H9 (cell line): ENCODE data around the gene HOXA1. TPM values are rescaled to one million over a fixed set of nuclear protein-coding genes. Genes with fewer than 3 reads are reported as not detected.

ENCODE experiments used
- DNase-seq: peaks from one replicate; pipeline ENCODE4 v3.0.0-alpha.2; 2017
- H2AFZ ChIP-seq: one replicate; pipeline ENCODE4 v1.6.1; 2013; ENCODE audit warnings: mild to moderate bottlenecking, low read length, control low read depth, moderate library complexity
- H2AK5ac ChIP-seq: 2 replicates; pipeline ENCODE4 v1.6.1; 2013; ENCODE audit warnings: low read length, control low read depth, mixed read lengths; ENCODE audit not compliant: insufficient read length
- H2BK120ac ChIP-seq: one replicate; pipeline ENCODE4 v1.6.1; 2013; ENCODE audit warnings: low read depth, mild to moderate bottlenecking, low read length, control low read depth, inconsistent platforms; ENCODE audit not compliant: poor library complexity, severe bottlenecking
- H2BK12ac ChIP-seq: 2 replicates; pipeline ENCODE4 v1.6.1; 2013; ENCODE audit warnings: low read length, control low read depth, mixed read lengths, low read depth; ENCODE audit not compliant: insufficient read length
- H2BK15ac ChIP-seq: 2 replicates; pipeline ENCODE4 v1.6.1; 2013; ENCODE audit warnings: low read depth, low read length, control low read depth
- H2BK20ac ChIP-seq: one replicate; pipeline ENCODE4 v1.6.1; 2013; ENCODE audit warnings: low read depth, mild to moderate bottlenecking, low read length, control low read depth, inconsistent platforms; ENCODE audit not compliant: poor library complexity, severe bottlenecking
- H2BK5ac ChIP-seq: 2 replicates; pipeline ENCODE4 v1.6.1; 2013; ENCODE audit warnings: low read length, control low read depth, mixed read lengths; ENCODE audit not compliant: insufficient read length
- H3K14ac ChIP-seq: 2 replicates; pipeline ENCODE4 v1.6.1; 2013; ENCODE audit warnings: low read length, control low read depth; ENCODE audit not compliant: insufficient read depth
- H3K18ac ChIP-seq: 2 replicates; pipeline ENCODE4 v1.6.1; 2013; ENCODE audit warnings: low read depth, mild to moderate bottlenecking, mixed read lengths, low read length, control low read depth; ENCODE audit not compliant: insufficient read length
- H3K23ac ChIP-seq: 2 replicates; pipeline ENCODE4 v1.6.1; 2013; ENCODE audit warnings: low read length, control low read depth, mixed read lengths, low read depth; ENCODE audit not compliant: insufficient read length
- H3K23me2 ChIP-seq: 2 replicates; pipeline ENCODE4 v1.6.1; 2013; ENCODE audit warnings: low read depth, mild to moderate bottlenecking, mixed read lengths, low read length, control low read depth; ENCODE audit not compliant: insufficient read length, poor library complexity, severe bottlenecking
- H3K27ac ChIP-seq: 2 replicates; pipeline ENCODE4 v1.5.1; 2013; ENCODE audit warnings: low read length, control low read depth, mixed read lengths, low read depth; ENCODE audit not compliant: insufficient read length
- H3K27me3 ChIP-seq: 2 replicates; pipeline ENCODE4 v1.6.1; 2013; ENCODE audit warnings: low read length, control low read depth, inconsistent platforms; ENCODE audit not compliant: insufficient read depth
- H3K4ac ChIP-seq: 2 replicates; pipeline ENCODE4 v1.6.1; 2013; ENCODE audit warnings: low read depth, mild to moderate bottlenecking, control low read depth, inconsistent platforms, low read length, moderate library complexity
- H3K4me1 ChIP-seq: 2 replicates; pipeline ENCODE4 v1.6.1; 2013; ENCODE audit warnings: low read length, control low read depth, inconsistent platforms; ENCODE audit not compliant: insufficient read depth
- H3K4me2 ChIP-seq: 2 replicates; pipeline ENCODE4 v1.6.1; 2013; ENCODE audit warnings: low read length, control low read depth, mixed read lengths; ENCODE audit not compliant: insufficient read length, insufficient read depth
- H3K56ac ChIP-seq: 2 replicates; pipeline ENCODE4 v1.6.1; 2013; ENCODE audit warnings: low read depth, mild to moderate bottlenecking, mixed read lengths, low read length, control low read depth; ENCODE audit not compliant: insufficient read length
- H3K79me1 ChIP-seq: 2 replicates; pipeline ENCODE4 v1.6.1; 2013; ENCODE audit warnings: low read depth, mild to moderate bottlenecking, moderate library complexity, low read length, control low read depth, inconsistent platforms; ENCODE audit not compliant: insufficient read depth, poor library complexity, severe bottlenecking
- H3K79me2 ChIP-seq: 2 replicates; pipeline ENCODE4 v1.6.1; 2013; ENCODE audit warnings: low read length, control low read depth, inconsistent platforms; ENCODE audit not compliant: insufficient read depth
- H3K9ac ChIP-seq: 2 replicates; pipeline ENCODE4 v1.6.1; 2013; ENCODE audit warnings: low read length, control low read depth, mixed read lengths; ENCODE audit not compliant: insufficient read length; ENCODE audit errors: extremely low read depth
- H3K9me3 ChIP-seq: one replicate; pipeline ENCODE4 v1.6.1; 2013; ENCODE audit warnings: low read depth, low read length, inconsistent platforms; ENCODE audit not compliant: control insufficient read depth
- H3T11ph ChIP-seq: one replicate; pipeline ENCODE4 v1.6.1; 2013; ENCODE audit warnings: mild to moderate bottlenecking, low read length, control low read depth, inconsistent platforms
- H4K20me1 ChIP-seq: one replicate; pipeline ENCODE4 v1.6.1; 2013; ENCODE audit not compliant: control insufficient read depth, insufficient read length, insufficient read depth
- H4K5ac ChIP-seq: 2 replicates; pipeline ENCODE4 v1.6.1; 2013; ENCODE audit warnings: low read depth, mild to moderate bottlenecking, mixed read lengths, low read length, control low read depth; ENCODE audit not compliant: insufficient read length
- H4K8ac ChIP-seq: replicated peaks from 2 replicates; pipeline ENCODE4 v1.6.1; 2013; ENCODE audit warnings: low read length, control low read depth, mixed read lengths, low read depth; ENCODE audit not compliant: insufficient read length
- H4K91ac ChIP-seq: 2 replicates; pipeline ENCODE4 v1.6.1; 2013; ENCODE audit warnings: low read depth, mild to moderate bottlenecking, moderate library complexity, mixed read lengths, low read length, control low read depth; ENCODE audit not compliant: insufficient read length
- H3K27ac Mint-ChIP-seq, 3 experiments: 2 replicates in 2 of 3; 3 replicates in 1 of 3; pipeline ENCODE4 v1.8.0; 2020 to 2021; ENCODE audit warnings: mixed read lengths in 3 of 3, mild to moderate bottlenecking in 1 of 3, moderate library complexity in 1 of 3
- H3K27me3 Mint-ChIP-seq: 2 replicates; pipeline ENCODE4 v1.8.0; 2021; ENCODE audit warnings: low read depth, mild to moderate bottlenecking, moderate library complexity, mixed read lengths
- H3K36me3 Mint-ChIP-seq, 3 experiments: 2 replicates in 2 of 3; 3 replicates in 1 of 3; pipeline ENCODE4 v1.8.0; 2020 to 2021; ENCODE audit warnings: low read depth in 3 of 3, mixed read lengths in 3 of 3; ENCODE audit not compliant: insufficient read depth in 1 of 3
- H3K4me1 Mint-ChIP-seq, 2 experiments: 2 replicates each; pipeline ENCODE4 v1.8.0; 2020; ENCODE audit warnings: mixed read lengths in 2 of 2
- H3K4me3 Mint-ChIP-seq, 2 experiments: 2 replicates in 1 of 2; 3 replicates in 1 of 2; pipeline ENCODE4 v1.8.0; 2020 to 2021; ENCODE audit warnings: mild to moderate bottlenecking in 2 of 2, mixed read lengths in 2 of 2, moderate library complexity in 1 of 2
- H3K9me3 Mint-ChIP-seq, 2 experiments: 2 replicates in 1 of 2; 3 replicates in 1 of 2; pipeline ENCODE4 v1.8.0; 2020; ENCODE audit warnings: mild to moderate bottlenecking in 2 of 2, mixed read lengths in 2 of 2, moderate library complexity in 1 of 2
- CTCF ChIP-seq: fragments of 200-600 bp; sonication (generic); conservative IDR thresholded peaks from 3 replicates; pipeline ENCODE4 v1.8.0; 2021; ENCODE audit warnings: antibody characterized with exemption, mild to moderate bottlenecking
- WGBS: extraction: QIAGEN DNeasy Blood & Tissue Kit; methylation state at CpG from one replicate; pipeline ENCODE4 v1.1.7; 2013; ENCODE audit warnings: missing lambda C conversion rate, low lambda C conversion rate, mixed read lengths; ENCODE audit not compliant: insufficient read length; ENCODE audit errors: extremely low coverage; 5-methylcytosine and 5-hydroxymethylcytosine counted together
- total RNA-seq: library from RNA; stranded (reverse); gene quantifications from 2 replicates; pipeline ENCODE4 v1.2.1, GENCODE V29; 2021

HOXA1 gene
- total RNA-seq, 1 experiment from 2014 or later = not detected

- Histone ChIP-seq H3K23me2 (no peaks in the 10 kb centered on the region), H2BK12ac (no peak overlapping the region), H2AK5ac (no peak overlapping the region), H3K14ac (no peak overlapping the region), H4K8ac (no peak overlapping the region), H3K56ac (no peak overlapping the region), H3K23ac (no peak overlapping the region), H4K91ac (no peak overlapping the region), H2AFZ (no peak overlapping the region), H3T11ph (no peak overlapping the region), H3K9ac (no peak overlapping the region), H4K5ac (no peak overlapping the region), H3K4ac (no peak overlapping the region), H2BK5ac (no peak overlapping the region), H3K27me3 (no peaks in the 10 kb centered on the region), H2BK120ac (no peak overlapping the region), H3K9me3 (no peaks in the 10 kb centered on the region), H3K79me2 (no peaks in the 10 kb centered on the region), H3K18ac (no peak overlapping the region), H3K27ac (no peak overlapping the region), H3K79me1 (no peaks in the 10 kb centered on the region), H2BK15ac (no peak overlapping the region), H3K4me2 (no peak overlapping the region), H4K20me1 (no peaks in the 10 kb centered on the region), H3K4me1 (no peaks in the 10 kb centered on the region), H2BK20ac (no peak overlapping the region)
- Mint-ChIP-seq H3K27ac (no peak overlapping the region), H3K4me3 (no peak overlapping the region), H3K27me3 (no peaks in the 10 kb centered on the region), H3K9me3 (peaks cover 7 to 8% of the 10 kb centered on the region in 2 experiments), H3K4me1 (peaks cover 6 to 8% of the 10 kb centered on the region in 2 experiments), H3K36me3 (peaks cover 2 to 5% (median 3%) of the 10 kb centered on the region in 3 experiments; a peak in 6 of 7 replicates)
- DNase-seq = peak; percentile 79
- peak; percentile 34; the same call in 2 of the 3 replicates for TF ChIP-seq CTCF
- WGBS = no CpG with 5 or more reads among the region's 10 CpGs
Observed at GRCh38 chr7:27048438-27048837, 47.4 kb downstream of the HOXA1 start.
